HEK293 (cell line): Measurements from ENCODE around the gene WDR18.

Experiments used
- FEZF1 ChIP-seq: fragments of 450-650 bp; formaldehyde crosslinking; IDR thresholded peaks from 2 replicates; pipeline ENCODE4 v1.5.1; 2016; ENCODE audit warnings: missing biosample characterization, missing genetic modification characterization
- HOXD13 ChIP-seq: sonication (generic); formaldehyde crosslinking; IDR thresholded peaks from 2 replicates; pipeline ENCODE4 v1.8.0; 2022; ENCODE audit warnings: missing genetic modification reagents, borderline replicate concordance
- KLF1 ChIP-seq: fragments of 450-650 bp; formaldehyde crosslinking; IDR thresholded peaks from 2 replicates; pipeline ENCODE4 v1.5.1; 2016; ENCODE audit warnings: missing biosample characterization, missing genetic modification characterization
- KLF10 ChIP-seq: fragments of 450-650 bp; IDR thresholded peaks from 2 replicates; pipeline ENCODE4 v1.5.1; 2018; ENCODE audit warnings: missing biosample characterization, mild to moderate bottlenecking, missing genetic modification characterization
- SP2 ChIP-seq: fragments of 450-650 bp; formaldehyde crosslinking; IDR thresholded peaks from 2 replicates; pipeline ENCODE4 v1.5.1; 2016; ENCODE audit warnings: missing biosample characterization, missing genetic modification characterization
- SP7 ChIP-seq: fragments of 450-650 bp; formaldehyde crosslinking; IDR thresholded peaks from 2 replicates; pipeline ENCODE4 v1.5.1; 2016; ENCODE audit warnings: missing biosample characterization, missing genetic modification characterization
- TRIM28 ChIP-seq: IDR thresholded peaks from 2 replicates; pipeline ENCODE4 v1.6.1; 2011; ENCODE audit warnings: low read length, control low read depth, borderline replicate concordance
- ZBTB17 ChIP-seq: fragments of 450-650 bp; formaldehyde crosslinking; IDR thresholded peaks from 2 replicates; pipeline ENCODE4 v1.5.1; 2016; ENCODE audit warnings: missing biosample characterization, missing genetic modification characterization
- ZBTB20 ChIP-seq: fragments of 450-650 bp; formaldehyde crosslinking; IDR thresholded peaks from 2 replicates; pipeline ENCODE4 v1.5.1; 2016; ENCODE audit warnings: missing biosample characterization, missing genetic modification characterization
- ZBTB7A ChIP-seq: fragments of 450-650 bp; formaldehyde crosslinking; IDR thresholded peaks from 2 replicates; pipeline ENCODE4 v1.5.1; 2016; ENCODE audit warnings: low read depth, missing biosample characterization, missing genetic modification characterization
- ZIC2 ChIP-seq: fragments of 450-650 bp; formaldehyde crosslinking; IDR thresholded peaks from 2 replicates; pipeline ENCODE4 v1.5.1; 2016; ENCODE audit warnings: missing biosample characterization, missing genetic modification characterization
- ZNF155 ChIP-seq: fragments of 450-650 bp; formaldehyde crosslinking; IDR thresholded peaks from 2 replicates; pipeline ENCODE4 v1.5.1; 2016; ENCODE audit warnings: missing biosample characterization, missing genetic modification characterization
- ZNF350 ChIP-seq: fragments of 450-650 bp; formaldehyde crosslinking; IDR thresholded peaks from 2 replicates; pipeline ENCODE4 v1.5.0; 2017; ENCODE audit warnings: missing biosample characterization, mild to moderate bottlenecking, missing genetic modification characterization
- ZNF514 ChIP-seq: fragments of 450-650 bp; formaldehyde crosslinking; IDR thresholded peaks from 2 replicates; pipeline ENCODE4 v1.5.1; 2016; ENCODE audit warnings: missing biosample characterization, missing genetic modification characterization
- ZNF560 ChIP-seq: fragments of 450-650 bp; formaldehyde crosslinking; IDR thresholded peaks from 2 replicates; pipeline ENCODE4 v1.5.1; 2017; ENCODE audit warnings: missing biosample characterization, missing genetic modification characterization, borderline replicate concordance
- ZNF629 ChIP-seq: fragments of 450-650 bp; formaldehyde crosslinking; IDR thresholded peaks from 2 replicates; pipeline ENCODE4 v1.5.1; 2017; ENCODE audit warnings: missing biosample characterization, missing genetic modification characterization
- ZNF707 ChIP-seq: fragments of 450-650 bp; formaldehyde crosslinking; IDR thresholded peaks from 2 replicates; pipeline ENCODE4 v1.5.1; 2016; ENCODE audit warnings: missing biosample characterization, missing genetic modification characterization
- ZNF791 ChIP-seq: fragments of 450-650 bp; formaldehyde crosslinking; IDR thresholded peaks from 2 replicates; pipeline ENCODE4 v1.5.1; 2016; ENCODE audit warnings: missing biosample characterization, missing genetic modification characterization
- ZSCAN30 ChIP-seq: fragments of 450-650 bp; IDR thresholded peaks from 2 replicates; pipeline ENCODE4 v1.5.1; 2018; ENCODE audit warnings: missing biosample characterization, mild to moderate bottlenecking, missing genetic modification characterization, moderate library complexity
- TF ChIP-seq, protein P1 (sequence below): fragments of 450-650 bp; formaldehyde crosslinking; IDR thresholded peaks from 2 replicates; pipeline ENCODE4; 2016; ENCODE audit warnings: missing biosample characterization, missing genetic modification characterization
- TF ChIP-seq, protein P2 (sequence below): fragments of 450-650 bp; formaldehyde crosslinking; IDR thresholded peaks from 2 replicates; pipeline ENCODE4 v1.5.1; 2017; ENCODE audit warnings: missing biosample characterization, missing genetic modification characterization
- TF ChIP-seq, protein P3 (sequence below): fragments of 450-650 bp; formaldehyde crosslinking; IDR thresholded peaks from 2 replicates; pipeline ENCODE4 v1.5.1; 2016; ENCODE audit warnings: missing biosample characterization, missing genetic modification characterization, borderline replicate concordance
- TF ChIP-seq, protein P4 (sequence below): fragments of 450-650 bp; formaldehyde crosslinking; IDR thresholded peaks from 2 replicates; pipeline ENCODE4 v1.5.1; 2016; ENCODE audit warnings: missing biosample characterization, missing genetic modification characterization, borderline replicate concordance
- TF ChIP-seq, protein P5 (sequence below): fragments of 450-650 bp; formaldehyde crosslinking; IDR thresholded peaks from 2 replicates; pipeline ENCODE4 v1.5.1; 2017; ENCODE audit warnings: missing biosample characterization, missing genetic modification characterization
- TF ChIP-seq, protein P6 (sequence below): fragments of 450-650 bp; formaldehyde crosslinking; IDR thresholded peaks from 2 replicates; pipeline ENCODE4 v1.5.1; 2016; ENCODE audit warnings: missing biosample characterization, missing genetic modification characterization
- TF ChIP-seq, protein P7 (sequence below): fragments of 450-650 bp; formaldehyde crosslinking; IDR thresholded peaks from 2 replicates; pipeline ENCODE4 v1.5.1; 2016; ENCODE audit warnings: missing biosample characterization, missing genetic modification characterization

The WDR18 gene

DNA sequence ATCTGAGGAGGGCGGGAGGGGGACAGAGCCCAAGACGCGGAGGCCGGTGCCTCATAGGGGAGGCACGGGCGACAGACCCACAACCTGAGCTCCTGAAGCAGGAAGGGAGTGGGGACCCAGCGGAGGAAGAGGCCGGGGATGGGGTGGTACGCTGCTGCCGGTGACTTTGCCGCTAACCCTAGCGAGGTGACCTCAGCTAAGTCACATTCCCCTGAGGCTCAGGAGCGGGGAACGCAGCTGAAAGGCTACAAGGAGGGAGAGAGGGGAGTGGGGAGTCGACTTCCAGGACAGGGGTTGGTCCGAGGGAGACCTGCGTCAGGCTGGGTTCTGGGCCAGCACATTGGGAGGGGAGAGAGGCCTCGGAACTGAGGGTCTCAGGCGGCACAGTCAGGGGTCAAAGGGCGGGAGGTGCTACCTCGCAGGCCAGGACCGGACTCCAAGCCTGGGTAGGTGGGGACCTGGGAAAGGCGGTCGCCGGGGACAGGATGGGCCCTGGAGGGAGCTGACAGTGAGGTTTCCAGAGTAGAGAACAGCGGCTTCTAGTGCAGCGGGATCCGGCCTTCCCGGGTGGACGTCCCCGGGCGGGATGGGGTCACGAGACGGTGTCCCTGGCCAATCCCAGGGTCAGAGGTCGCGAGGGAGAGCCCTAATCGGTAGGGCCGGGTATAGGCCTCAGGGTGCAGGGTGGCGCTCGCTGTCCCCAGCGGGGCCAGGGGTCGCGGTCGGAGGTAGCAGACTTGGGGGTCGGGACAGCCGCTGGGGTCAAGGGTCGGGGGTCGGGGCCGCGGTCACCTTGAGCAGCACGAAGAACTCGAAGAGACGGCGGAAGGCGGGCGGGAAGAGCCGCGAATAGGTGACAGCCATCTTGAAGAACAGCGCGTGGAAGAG lies 36.1 kb downstream of the WDR18 start (continued):
- TF ChIP-seq, protein P1, sequence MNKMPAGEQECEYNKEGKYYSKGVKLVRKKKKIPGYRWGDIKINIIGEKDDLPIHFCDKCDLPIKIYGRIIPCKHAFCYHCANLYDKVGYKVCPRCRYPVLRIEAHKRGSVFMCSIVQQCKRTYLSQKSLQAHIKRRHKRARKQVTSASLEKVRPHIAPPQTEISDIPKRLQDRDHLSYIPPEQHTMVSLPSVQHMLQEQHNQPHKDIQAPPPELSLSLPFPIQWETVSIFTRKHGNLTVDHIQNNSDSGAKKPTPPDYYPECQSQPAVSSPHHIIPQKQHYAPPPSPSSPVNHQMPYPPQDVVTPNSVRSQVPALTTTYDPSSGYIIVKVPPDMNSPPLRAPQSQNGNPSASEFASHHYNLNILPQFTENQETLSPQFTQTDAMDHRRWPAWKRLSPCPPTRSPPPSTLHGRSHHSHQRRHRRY = 0 out of 2 replicates have a peak, but pooled peaks have one; percentile 6
- TF ChIP-seq, protein P2, sequence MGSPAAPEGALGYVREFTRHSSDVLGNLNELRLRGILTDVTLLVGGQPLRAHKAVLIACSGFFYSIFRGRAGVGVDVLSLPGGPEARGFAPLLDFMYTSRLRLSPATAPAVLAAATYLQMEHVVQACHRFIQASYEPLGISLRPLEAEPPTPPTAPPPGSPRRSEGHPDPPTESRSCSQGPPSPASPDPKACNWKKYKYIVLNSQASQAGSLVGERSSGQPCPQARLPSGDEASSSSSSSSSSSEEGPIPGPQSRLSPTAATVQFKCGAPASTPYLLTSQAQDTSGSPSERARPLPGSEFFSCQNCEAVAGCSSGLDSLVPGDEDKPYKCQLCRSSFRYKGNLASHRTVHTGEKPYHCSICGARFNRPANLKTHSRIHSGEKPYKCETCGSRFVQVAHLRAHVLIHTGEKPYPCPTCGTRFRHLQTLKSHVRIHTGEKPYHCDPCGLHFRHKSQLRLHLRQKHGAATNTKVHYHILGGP (tag by site-specific recombination) = no peak
- TF ChIP-seq ZNF155 (no peak), ZNF560 (tag by site-specific recombination) (no peak), KLF1 (tag by site-specific recombination) (no peak), ZSCAN30 (tag by site-specific recombination) (0 out of 2 replicates have a peak, but pooled peaks have one; percentile 7), ZBTB20 (peak; percentile 15; the same call in 1 of the 2 replicates), ZNF707 (tag by site-specific recombination) (no peak), ZIC2 (tag by site-specific recombination) (no peak), ZBTB17 (tag by site-specific recombination) (no peak), HOXD13 (no peak), ZBTB7A (tag by site-specific recombination) (peak; percentile 91; the same call in 1 of the 2 replicates), ZNF629 (tag by site-specific recombination) (no peak), ZNF791 (tag by site-specific recombination) (no peak), KLF10 (no peak), FEZF1 (tag by site-specific recombination) (no peak), ZNF514 (tag by site-specific recombination) (no peak), TRIM28 (no peak), SP2 (peak; percentile 30; the same call in 1 of the 2 replicates), SP7 (tag by site-specific recombination) (0 out of 2 replicates have a peak, but pooled peaks have one; percentile 35), ZNF350 (tag by site-specific recombination) (no peak)
- TF ChIP-seq, protein P3, sequence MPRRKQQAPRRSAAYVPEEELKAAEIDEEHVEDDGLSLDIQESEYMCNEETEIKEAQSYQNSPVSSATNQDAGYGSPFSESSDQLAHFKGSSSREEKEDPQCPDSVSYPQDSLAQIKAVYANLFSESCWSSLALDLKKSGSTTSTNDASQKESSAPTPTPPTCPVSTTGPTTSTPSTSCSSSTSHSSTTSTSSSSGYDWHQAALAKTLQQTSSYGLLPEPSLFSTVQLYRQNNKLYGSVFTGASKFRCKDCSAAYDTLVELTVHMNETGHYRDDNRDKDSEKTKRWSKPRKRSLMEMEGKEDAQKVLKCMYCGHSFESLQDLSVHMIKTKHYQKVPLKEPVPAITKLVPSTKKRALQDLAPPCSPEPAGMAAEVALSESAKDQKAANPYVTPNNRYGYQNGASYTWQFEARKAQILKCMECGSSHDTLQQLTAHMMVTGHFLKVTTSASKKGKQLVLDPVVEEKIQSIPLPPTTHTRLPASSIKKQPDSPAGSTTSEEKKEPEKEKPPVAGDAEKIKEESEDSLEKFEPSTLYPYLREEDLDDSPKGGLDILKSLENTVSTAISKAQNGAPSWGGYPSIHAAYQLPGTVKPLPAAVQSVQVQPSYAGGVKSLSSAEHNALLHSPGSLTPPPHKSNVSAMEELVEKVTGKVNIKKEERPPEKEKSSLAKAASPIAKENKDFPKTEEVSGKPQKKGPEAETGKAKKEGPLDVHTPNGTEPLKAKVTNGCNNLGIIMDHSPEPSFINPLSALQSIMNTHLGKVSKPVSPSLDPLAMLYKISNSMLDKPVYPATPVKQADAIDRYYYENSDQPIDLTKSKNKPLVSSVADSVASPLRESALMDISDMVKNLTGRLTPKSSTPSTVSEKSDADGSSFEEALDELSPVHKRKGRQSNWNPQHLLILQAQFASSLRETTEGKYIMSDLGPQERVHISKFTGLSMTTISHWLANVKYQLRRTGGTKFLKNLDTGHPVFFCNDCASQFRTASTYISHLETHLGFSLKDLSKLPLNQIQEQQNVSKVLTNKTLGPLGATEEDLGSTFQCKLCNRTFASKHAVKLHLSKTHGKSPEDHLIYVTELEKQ = no peak
- TF ChIP-seq, protein P4, sequence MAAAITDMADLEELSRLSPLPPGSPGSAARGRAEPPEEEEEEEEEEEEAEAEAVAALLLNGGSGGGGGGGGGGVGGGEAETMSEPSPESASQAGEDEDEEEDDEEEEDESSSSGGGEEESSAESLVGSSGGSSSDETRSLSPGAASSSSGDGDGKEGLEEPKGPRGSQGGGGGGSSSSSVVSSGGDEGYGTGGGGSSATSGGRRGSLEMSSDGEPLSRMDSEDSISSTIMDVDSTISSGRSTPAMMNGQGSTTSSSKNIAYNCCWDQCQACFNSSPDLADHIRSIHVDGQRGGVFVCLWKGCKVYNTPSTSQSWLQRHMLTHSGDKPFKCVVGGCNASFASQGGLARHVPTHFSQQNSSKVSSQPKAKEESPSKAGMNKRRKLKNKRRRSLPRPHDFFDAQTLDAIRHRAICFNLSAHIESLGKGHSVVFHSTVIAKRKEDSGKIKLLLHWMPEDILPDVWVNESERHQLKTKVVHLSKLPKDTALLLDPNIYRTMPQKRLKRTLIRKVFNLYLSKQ (tag by site-specific recombination) = no peak
- TF ChIP-seq, protein P5, sequence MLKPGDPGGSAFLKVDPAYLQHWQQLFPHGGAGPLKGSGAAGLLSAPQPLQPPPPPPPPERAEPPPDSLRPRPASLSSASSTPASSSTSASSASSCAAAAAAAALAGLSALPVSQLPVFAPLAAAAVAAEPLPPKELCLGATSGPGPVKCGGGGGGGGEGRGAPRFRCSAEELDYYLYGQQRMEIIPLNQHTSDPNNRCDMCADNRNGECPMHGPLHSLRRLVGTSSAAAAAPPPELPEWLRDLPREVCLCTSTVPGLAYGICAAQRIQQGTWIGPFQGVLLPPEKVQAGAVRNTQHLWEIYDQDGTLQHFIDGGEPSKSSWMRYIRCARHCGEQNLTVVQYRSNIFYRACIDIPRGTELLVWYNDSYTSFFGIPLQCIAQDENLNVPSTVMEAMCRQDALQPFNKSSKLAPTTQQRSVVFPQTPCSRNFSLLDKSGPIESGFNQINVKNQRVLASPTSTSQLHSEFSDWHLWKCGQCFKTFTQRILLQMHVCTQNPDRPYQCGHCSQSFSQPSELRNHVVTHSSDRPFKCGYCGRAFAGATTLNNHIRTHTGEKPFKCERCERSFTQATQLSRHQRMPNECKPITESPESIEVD (tag by site-specific recombination) = no peak
- TF ChIP-seq, protein P6, sequence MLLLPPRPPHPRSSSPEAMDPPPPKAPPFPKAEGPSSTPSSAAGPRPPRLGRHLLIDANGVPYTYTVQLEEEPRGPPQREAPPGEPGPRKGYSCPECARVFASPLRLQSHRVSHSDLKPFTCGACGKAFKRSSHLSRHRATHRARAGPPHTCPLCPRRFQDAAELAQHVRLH (tag by site-specific recombination) = no peak
- TF ChIP-seq, protein P7, sequence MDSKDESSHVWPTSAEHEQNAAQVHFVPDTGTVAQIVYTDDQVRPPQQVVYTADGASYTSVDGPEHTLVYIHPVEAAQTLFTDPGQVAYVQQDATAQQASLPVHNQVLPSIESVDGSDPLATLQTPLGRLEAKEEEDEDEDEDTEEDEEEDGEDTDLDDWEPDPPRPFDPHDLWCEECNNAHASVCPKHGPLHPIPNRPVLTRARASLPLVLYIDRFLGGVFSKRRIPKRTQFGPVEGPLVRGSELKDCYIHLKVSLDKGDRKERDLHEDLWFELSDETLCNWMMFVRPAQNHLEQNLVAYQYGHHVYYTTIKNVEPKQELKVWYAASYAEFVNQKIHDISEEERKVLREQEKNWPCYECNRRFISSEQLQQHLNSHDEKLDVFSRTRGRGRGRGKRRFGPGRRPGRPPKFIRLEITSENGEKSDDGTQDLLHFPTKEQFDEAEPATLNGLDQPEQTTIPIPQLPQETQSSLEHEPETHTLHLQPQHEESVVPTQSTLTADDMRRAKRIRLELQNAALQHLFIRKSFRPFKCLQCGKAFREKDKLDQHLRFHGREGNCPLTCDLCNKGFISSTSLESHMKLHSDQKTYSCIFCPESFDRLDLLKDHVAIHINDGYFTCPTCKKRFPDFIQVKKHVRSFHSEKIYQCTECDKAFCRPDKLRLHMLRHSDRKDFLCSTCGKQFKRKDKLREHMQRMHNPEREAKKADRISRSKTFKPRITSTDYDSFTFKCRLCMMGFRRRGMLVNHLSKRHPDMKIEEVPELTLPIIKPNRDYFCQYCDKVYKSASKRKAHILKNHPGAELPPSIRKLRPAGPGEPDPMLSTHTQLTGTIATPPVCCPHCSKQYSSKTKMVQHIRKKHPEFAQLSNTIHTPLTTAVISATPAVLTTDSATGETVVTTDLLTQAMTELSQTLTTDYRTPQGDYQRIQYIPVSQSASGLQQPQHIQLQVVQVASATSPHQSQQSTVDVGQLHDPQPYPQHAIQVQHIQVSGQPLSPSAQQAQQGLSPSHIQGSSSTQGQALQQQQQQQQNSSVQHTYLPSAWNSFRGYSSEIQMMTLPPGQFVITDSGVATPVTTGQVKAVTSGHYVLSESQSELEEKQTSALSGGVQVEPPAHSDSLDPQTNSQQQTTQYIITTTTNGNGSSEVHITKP (tag by site-specific recombination) = 0 out of 2 replicates have a peak, but pooled peaks have one; percentile 16
